Suppressor macrophage treated with lipopolysaccharide for 4 hours (primary cell): Measurements from ENCODE around the gene TSHZ3.

Experiments
- DNase-seq: peaks from one replicate; pipeline ENCODE4 v3.0.0-alpha.2; 2020

Gene TSHZ3

DNA sequence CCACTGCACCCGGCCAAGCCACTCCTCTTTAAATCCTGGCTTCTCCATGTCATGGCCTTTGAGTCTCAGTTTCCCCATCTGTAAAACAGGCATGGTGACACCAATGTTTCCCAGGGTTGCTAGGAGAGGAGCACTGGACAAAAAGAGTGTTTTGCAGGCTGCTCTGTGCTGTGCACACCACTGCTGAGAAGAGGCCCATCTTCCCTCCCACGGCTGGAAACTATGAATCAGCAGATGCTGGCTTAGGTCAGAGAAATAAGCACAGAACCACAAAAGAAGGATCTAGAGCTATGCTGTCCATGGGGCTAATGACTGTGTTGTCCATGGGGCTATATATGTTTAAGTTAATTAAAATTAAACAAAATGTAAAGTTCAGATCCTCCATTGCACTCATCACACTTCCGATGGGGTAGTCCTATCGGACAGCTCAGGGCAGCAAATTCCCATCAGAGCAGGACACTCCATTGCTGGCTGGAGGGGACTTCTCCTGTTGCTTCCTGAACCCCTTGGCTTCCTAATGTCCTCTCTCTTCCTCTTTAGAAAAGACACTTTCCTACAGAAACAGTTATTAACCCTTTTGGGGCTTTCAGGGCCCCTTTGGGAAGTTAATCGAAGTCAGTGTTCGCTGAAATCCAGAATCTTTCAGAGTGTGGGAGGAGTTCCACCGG lies 37.1 kb downstream of the TSHZ3 start:
- peak; percentile 93 for DNase-seq

GRCh38 chr19:31310432-31311133 lies 38.7 kb downstream of the TSHZ3 start:
- DNase-seq, result no peak

GRCh38 chr19:31308781-31309180 lies 40.5 kb downstream of the TSHZ3 start:
- DNase-seq, result no peak

DNA sequence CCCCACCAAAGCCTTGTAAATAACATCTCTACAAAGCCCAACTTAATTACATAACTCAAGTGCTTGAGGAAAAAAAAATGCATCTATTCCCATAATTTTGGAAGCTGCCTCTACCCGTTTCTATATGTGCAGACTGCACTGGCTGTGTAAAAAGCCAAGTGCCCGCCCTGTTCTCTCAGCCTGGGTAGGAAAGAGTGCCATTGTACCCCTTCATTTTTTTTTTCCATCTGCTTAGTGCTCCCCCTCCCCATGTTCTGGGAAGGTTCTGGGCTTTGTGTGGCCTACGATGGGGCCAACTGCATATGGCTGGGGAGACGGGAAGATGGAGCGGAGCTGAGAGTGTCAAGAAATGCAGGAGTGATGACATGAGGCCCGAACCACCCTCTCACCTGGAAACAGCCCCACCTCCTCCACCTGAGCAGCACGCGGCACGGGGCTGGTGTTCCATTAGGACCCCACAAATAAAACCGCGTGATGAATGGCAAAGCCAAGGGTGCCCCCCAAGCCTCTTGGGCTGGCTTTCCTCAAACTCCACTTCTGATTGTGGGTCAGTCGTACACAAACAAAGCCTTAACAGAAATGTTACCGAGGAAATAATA lies 42.1 kb downstream of the TSHZ3 start:
- DNase-seq, result no peak

DNA sequence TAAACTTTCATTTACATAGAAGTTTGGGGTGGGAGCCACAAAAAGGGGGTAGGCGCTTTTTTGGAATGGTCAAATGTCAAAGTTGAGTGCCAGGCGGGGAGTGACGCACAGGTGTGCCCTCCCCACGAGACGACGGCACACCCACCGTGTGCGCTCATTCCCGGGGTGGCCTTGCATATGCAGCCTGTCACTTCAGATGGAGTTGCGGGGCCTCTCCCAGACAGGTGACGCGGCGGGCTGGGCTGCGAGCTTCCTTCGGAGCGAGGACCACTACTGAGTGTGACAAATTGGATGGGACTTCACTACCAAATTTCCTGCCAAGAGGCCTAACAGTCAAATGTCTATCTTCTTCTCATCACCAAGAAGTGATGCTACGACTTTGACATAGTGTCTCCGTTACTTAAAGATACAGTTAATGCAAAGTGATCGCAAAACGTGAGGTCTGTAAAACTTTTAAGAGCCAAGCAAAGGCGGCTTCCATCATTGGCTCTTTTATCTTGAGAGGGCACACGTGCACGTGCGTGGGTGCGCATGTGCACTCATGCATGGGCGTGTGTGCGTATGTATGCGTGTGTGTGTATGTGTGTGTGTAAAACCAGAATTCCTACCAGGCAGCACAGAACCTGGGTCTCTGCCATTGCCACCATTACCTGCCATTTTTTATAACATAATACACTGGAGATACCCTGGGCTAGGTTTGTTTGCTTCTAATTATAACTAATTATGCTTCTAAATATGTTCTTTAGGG lies 43.1 kb downstream of the TSHZ3 start:
- DNase-seq, result no peak

DNA sequence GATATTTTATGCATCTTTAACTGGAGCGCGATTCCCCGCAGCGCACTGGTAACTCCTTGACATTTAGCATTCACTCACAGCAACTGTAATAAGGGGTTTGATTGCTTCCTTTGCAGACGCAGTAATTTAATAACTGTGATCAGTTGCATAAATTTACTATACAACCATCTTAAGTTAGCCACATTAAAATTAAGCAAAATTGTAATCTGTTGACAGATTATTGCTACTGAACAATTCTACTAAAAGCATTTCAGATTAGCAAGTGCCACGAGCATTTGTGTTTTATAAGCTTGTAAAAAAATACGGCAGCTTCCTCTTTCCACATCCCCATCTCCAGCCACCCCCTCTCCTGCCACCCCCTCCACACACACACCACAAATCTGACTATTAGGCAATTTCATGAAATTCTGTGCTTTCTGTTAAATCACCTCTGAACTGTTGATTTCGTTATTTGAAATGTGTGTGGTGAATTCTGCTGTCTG lies 44.4 kb downstream of the TSHZ3 start:
- peak; percentile 86 for DNase-seq

GRCh38 chr19:31303262-31303815 lies 45.9 kb downstream of the TSHZ3 start:
- no peak for DNase-seq

DNA sequence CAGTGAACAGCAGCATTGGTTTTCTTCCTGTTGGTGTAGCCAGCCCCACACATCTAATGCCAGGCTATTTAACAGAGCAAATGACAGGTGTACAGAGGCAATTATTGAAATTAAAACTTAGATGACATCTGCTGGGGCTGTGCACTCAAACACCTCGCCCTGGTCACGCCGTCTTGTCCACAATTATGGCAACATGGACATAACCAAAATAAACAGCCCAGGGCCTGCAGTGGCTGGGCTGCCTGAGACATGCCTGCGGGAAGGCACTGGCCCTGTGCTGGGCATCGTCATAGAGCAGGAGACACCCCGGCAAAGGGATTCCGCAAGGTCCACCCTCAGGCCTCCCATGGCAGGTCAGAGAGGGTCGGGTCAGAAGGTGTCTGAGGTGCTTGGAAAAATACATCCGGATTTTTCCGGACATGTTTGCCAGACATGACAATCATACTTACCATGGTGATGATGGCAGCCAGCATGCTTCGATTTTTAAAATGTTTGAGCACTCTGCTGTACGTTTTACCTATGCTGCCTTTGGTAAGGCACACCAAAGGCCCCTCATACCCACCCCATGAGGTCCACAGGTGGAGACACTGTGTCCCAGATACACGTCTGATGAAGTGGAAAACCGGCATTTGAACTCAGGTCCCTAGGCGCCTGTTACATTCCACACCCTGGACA lies 47.8 kb downstream of the TSHZ3 start:
- DNase-seq, result no peak

DNA sequence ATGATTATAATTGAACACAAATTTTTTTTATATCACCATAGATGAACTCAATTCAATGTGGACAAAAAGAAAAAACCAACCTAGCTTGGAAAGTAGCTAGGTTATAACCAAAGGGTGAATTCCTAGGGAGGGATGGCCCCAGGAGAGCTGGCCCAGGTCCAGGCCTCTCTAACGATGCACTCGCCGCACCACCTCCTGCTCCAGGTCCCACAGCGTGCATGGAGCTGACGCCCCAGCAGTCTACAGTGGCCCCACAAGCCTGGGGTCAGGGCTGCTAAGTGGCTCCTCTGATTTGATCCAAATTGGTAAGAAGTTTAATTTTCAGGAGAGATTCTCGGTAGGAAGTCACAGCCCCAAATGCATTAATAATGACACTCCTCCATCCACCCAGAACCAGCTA lies 48.8 kb downstream of the TSHZ3 start:
- no peak for DNase-seq

- DNase-seq, result no peak
Observed at GRCh38 chr19:31299665-31300064, 49.6 kb downstream of the TSHZ3 start.

DNA sequence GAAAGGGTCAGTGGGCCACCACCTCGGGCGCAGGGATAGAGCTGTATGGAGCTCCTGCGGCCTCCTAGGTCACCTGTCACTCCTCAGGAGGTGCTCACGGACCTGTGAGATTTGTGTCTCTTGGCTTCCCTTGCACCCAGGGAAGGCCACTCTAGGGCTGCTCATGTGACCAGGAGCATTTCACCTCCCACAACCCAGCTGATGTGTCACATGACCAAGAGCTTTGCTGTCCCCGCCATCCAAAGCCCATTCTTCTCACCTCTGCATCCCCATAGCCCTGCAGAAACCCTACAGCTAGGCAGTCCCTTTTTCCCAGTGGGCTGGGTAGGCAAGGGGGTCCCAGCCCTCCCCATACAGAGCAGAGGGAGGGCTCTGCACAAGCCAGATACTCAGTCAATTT lies 51.2 kb downstream of the TSHZ3 start:
- no peak for DNase-seq

GRCh38 chr19:31296741-31297390 lies 52.4 kb downstream of the TSHZ3 start:
- DNase-seq, result no peak

GRCh38 chr19:31294189-31294588 lies 55.0 kb downstream of the TSHZ3 start:
- DNase-seq, result no peak

DNA sequence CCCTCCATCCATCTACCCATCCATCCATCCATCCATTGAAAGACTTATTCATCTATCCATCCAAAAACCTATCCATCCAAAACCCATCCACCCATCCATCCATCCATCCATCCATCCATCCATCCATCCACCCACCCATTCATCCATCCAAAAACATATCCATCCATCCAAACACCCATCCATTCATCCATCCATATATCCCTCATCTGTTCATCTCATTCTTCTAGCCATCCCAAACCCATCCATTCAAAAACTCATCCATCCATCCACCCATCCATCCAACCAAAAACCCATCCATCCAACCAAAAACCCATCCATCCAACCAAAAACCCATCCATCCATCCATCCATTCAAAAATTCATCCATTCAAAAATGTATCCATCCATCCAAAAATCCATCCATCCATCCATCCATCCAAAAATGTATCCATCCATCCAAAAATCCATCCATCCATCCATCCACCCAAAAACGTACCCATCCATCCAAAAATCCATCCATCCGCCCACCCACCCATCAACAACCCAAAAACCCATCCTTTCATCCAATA lies 56.5 kb downstream of the TSHZ3 start:
- DNase-seq, result no peak

DNA sequence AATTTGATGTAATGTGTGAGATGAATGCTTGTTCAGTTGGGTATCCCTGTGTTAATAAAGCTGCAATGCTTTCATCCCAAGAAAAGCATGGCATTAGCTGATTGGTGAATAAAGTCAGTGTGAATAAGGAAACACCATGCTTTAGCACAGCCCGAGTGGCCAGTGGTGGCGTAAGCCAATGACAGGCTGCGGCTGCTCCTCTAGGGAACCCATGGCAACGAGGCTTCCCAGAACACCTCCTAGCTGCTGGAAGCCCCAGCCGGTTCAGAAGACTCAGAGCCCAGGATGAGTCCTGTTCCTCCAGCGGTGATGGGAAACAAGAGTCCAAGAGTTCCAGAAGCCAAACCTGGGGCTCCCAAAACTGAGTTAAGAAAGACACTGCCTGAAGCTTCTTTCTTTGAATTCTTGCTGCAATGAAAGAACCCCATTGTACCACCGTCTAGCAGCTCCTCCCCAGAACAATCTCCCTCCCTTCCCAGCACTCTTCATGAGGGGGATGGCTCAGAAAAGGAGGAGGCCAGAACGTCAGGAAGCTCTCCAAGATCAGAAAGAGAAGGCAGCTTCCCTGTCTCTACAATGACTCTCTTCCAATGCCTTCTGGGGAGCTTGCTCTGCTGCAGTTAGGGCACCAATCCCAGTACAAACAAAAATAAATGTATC lies 58.2 kb downstream of the TSHZ3 start:
- no peak for DNase-seq

GRCh38 chr19:31289976-31290375 lies 59.3 kb downstream of the TSHZ3 start:
- no peak for DNase-seq

GRCh38 chr19:31289381-31289880 lies 59.8 kb downstream of the TSHZ3 start:
- no peak for DNase-seq

DNA sequence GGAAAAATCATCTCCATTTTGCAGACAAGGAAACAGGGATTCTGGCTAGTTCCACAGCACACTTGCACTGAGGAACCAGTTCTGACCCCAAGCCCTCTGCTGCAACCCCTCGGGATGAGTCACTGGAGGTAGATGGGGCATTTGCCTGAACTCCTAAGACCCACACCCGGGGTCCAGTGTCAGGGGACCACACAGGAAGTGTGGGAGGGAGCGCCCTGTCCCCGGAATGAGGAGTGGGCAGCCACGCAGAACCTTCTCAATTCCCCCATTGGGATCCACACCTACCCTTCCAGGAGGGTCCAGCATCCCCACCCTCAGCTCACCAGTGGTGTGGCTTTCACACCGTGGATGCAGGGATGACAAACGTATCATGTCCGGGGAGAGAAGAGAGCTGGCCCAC lies 62.7 kb downstream of the TSHZ3 start:
- no peak for DNase-seq

GRCh38 chr19:31285744-31286143 lies 63.5 kb downstream of the TSHZ3 start:
- DNase-seq, result no peak

- no peak for DNase-seq
Observed at GRCh38 chr19:31284621-31285020, 64.6 kb downstream of the TSHZ3 start.

DNA sequence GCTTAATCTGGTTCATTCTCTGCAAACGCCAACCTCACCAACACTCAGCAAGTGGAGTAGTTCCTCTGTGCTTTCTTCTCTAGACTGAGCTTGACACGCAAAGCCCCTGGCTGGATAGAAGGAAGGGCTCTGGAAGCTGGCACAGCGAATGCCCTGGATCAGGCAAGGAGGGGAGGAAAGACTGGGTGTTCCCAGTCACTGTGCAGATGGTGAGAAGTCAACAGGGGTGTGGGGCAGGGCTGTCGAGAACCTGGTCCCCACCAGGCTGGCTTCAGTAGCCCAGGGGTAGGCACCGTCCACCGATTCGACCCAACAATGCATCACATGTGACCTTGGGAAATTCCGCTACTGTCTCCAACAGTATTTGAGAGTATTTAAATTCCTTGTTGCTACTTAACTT lies 65.5 kb downstream of the TSHZ3 start:
- no peak for DNase-seq
